ENCODE measurements around the gene CKAP5. TPM values are rescaled to one million over a fixed set of nuclear protein-coding genes. Genes with fewer than 3 reads are reported as not detected.

CKAP5 gene
- total RNA-seq, 2 donors from 2014 or later = 162 to 211 TPM

DNA sequence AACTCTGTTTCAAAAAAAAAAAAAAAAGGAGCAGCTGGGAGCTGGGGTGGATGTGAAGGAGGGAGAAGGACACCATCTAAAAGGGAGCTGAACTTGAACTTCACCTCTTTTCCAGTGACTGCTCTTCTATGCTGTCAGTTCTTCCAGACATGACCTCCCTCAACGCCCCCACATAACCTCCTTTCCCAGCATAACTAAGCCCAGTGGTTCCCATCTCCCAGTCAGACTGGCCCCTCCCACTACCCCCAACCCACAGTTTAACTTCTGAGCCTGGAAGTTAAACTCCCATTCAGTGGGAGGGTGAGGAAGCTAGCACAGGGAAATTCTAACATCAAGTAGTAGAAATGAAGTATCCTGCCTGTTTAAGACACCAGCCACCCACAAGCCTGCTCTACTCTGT, 147.5 kb downstream of the CKAP5 start:
- H3K4me3 ChIP-seq (ENCODE audit: low read length) = peak overlapping the region; percentile 94
- peaks cover 6% of the 10 kb centered on the region for H3K4me1 Mint-ChIP-seq
- H3K27me3 ChIP-seq (ENCODE audit: control insufficient read depth, insufficient read depth, low read length, poor library complexity, severe bottlenecking) = no peaks in the 10 kb centered on the region
- H3K9me3 Mint-ChIP-seq = no peaks in the 10 kb centered on the region
- no peak overlapping the region for H3K9ac ChIP-seq (ENCODE audit: extremely low read depth, low read length, poor library complexity, severe bottlenecking)
- H3K4me1 ChIP-seq (ENCODE audit: control insufficient read depth, insufficient read depth, low read length) = peaks cover 5% of the 10 kb centered on the region
- H3K27ac ChIP-seq (ENCODE audit: low read depth, low read length) = no peak overlapping the region
- no peak overlapping the region for H3K27ac Mint-ChIP-seq
- H3K36me3 ChIP-seq (ENCODE audit: control insufficient read depth, insufficient read depth, low read length) = peaks cover 38% of the 10 kb centered on the region
- WGBS, 2 experiments (ENCODE audit: insufficient coverage in 1 of 2, insufficient read length in 1 of 2) = 70 to 80% methylated on average over 1 of the region's 1 CpG
- H3K4me3 Mint-ChIP-seq = peak overlapping the region; percentile 98
- peaks cover 35% of the 10 kb centered on the region for H3K36me3 Mint-ChIP-seq (ENCODE audit: low read depth)
- H3K9me3 ChIP-seq (ENCODE audit: control insufficient read depth, low read length) = no peaks in the 10 kb centered on the region
- TF ChIP-seq, protein P1, sequence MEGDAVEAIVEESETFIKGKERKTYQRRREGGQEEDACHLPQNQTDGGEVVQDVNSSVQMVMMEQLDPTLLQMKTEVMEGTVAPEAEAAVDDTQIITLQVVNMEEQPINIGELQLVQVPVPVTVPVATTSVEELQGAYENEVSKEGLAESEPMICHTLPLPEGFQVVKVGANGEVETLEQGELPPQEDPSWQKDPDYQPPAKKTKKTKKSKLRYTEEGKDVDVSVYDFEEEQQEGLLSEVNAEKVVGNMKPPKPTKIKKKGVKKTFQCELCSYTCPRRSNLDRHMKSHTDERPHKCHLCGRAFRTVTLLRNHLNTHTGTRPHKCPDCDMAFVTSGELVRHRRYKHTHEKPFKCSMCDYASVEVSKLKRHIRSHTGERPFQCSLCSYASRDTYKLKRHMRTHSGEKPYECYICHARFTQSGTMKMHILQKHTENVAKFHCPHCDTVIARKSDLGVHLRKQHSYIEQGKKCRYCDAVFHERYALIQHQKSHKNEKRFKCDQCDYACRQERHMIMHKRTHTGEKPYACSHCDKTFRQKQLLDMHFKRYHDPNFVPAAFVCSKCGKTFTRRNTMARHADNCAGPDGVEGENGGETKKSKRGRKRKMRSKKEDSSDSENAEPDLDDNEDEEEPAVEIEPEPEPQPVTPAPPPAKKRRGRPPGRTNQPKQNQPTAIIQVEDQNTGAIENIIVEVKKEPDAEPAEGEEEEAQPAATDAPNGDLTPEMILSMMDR (conservative IDR thresholded peaks at IDR 0.05) = no peak
- no peaks in the 10 kb centered on the region for H3K27me3 Mint-ChIP-seq (ENCODE audit: insufficient read depth)
- no peak for DNase-seq

GRCh38 chr11:46697723-46698122, 148.4 kb downstream of the CKAP5 start:
- Mint-ChIP-seq H3K9me3 (no peaks in the 10 kb centered on the region), H3K4me1 (peaks cover 6% of the 10 kb centered on the region), H3K36me3 (ENCODE audit: low read depth) (peaks cover 27% of the 10 kb centered on the region), H3K4me3 (no peak overlapping the region), H3K27me3 (ENCODE audit: insufficient read depth) (no peaks in the 10 kb centered on the region), H3K27ac (peak overlapping the region; percentile 19)
- no peak for DNase-seq
- peak overlapping the region; percentile 83 for H3K27ac ChIP-seq (ENCODE audit: low read depth, low read length)
- no peaks in the 10 kb centered on the region for H3K27me3 ChIP-seq (ENCODE audit: control insufficient read depth, insufficient read depth, low read length, poor library complexity, severe bottlenecking)
- H3K9ac ChIP-seq (ENCODE audit: extremely low read depth, low read length, poor library complexity, severe bottlenecking) = no peak overlapping the region
- no peak overlapping the region for H3K4me3 ChIP-seq (ENCODE audit: low read length)
- WGBS, 2 experiments (ENCODE audit: insufficient coverage in 1 of 2, insufficient read length in 1 of 2) = 80 to 83% methylated on average over 1 to 2 of the region's 2 CpGs
- TF ChIP-seq, protein P1 (conservative IDR thresholded peaks at IDR 0.05) = no peak
- peaks cover 36% of the 10 kb centered on the region for H3K36me3 ChIP-seq (ENCODE audit: control insufficient read depth, insufficient read depth, low read length)
- H3K4me1 ChIP-seq (ENCODE audit: control insufficient read depth, insufficient read depth, low read length) = peaks cover 5% of the 10 kb centered on the region
- no peaks in the 10 kb centered on the region for H3K9me3 ChIP-seq (ENCODE audit: control insufficient read depth, low read length)

GRCh38 chr11:46697303-46697702, 148.8 kb downstream of the CKAP5 start:
- H3K9me3 ChIP-seq (ENCODE audit: control insufficient read depth, low read length) = no peaks in the 10 kb centered on the region
- peaks cover 6% of the 10 kb centered on the region for H3K4me1 Mint-ChIP-seq
- TF ChIP-seq, protein P1 (conservative IDR thresholded peaks at IDR 0.05) = no peak
- no peak overlapping the region for H3K4me3 Mint-ChIP-seq
- H3K9ac ChIP-seq (ENCODE audit: extremely low read depth, low read length, poor library complexity, severe bottlenecking) = no peak overlapping the region
- no peaks in the 10 kb centered on the region for H3K27me3 ChIP-seq (ENCODE audit: control insufficient read depth, insufficient read depth, low read length, poor library complexity, severe bottlenecking)
- no peaks in the 10 kb centered on the region for H3K9me3 Mint-ChIP-seq
- H3K27ac ChIP-seq (ENCODE audit: low read depth, low read length) = peak overlapping the region; percentile 83
- peak overlapping the region; percentile 19 for H3K27ac Mint-ChIP-seq
- H3K36me3 Mint-ChIP-seq (ENCODE audit: low read depth) = peaks cover 23% of the 10 kb centered on the region
- H3K4me1 ChIP-seq (ENCODE audit: control insufficient read depth, insufficient read depth, low read length) = peaks cover 5% of the 10 kb centered on the region
- H3K27me3 Mint-ChIP-seq (ENCODE audit: insufficient read depth) = no peaks in the 10 kb centered on the region
- peaks cover 32% of the 10 kb centered on the region for H3K36me3 ChIP-seq (ENCODE audit: control insufficient read depth, insufficient read depth, low read length)
- 60 to 81% methylated on average over 2 to 3 of the region's 3 CpGs for WGBS, 2 experiments (ENCODE audit: insufficient coverage in 1 of 2, insufficient read length in 1 of 2)
- no peak for DNase-seq
- no peak overlapping the region for H3K4me3 ChIP-seq (ENCODE audit: low read length)

Measured in endodermal cell (in vitro differentiated cells).